ENCODE measurements around the gene MAPK8.
"Not testable (repeated sequence)": the region's sequence is repeated elsewhere in the genome, so short reads cannot be mapped to it uniquely, and the experiment has no call there.

MAPK8 gene

GRCh38 chr10:48418189-48418788 is 111.8 kb downstream of the MAPK8 start:
- no peak overlapping the region for H3K27ac ChIP-seq
- TF ChIP-seq CTCF (conservative IDR thresholded peaks at IDR 0.05) (no peak), ZFX (IDR thresholded peaks at IDR 0.05) (no peak)

DNA sequence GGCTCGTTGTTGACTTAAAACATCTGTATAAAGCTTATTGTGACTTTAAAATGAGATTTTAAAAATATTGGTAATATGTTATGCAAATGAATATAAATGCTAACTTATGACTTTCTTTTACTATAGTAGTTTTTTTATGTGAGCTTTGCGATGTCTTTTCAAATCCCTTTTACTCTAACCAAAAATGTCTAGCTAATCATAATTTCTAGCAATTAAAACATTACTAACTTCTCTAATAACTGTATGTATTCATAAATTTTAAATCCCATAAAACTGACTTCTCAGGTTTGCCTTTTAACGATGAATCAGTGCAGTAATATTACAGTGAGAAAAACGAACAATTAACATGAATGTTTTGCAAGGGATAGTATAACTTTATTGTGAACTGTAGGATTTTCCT is 113.2 kb downstream of the MAPK8 start:
- TF ChIP-seq ZFX (IDR thresholded peaks at IDR 0.05) = no peak
- TF ChIP-seq CTCF (conservative IDR thresholded peaks at IDR 0.05) = no peak
- H3K27ac ChIP-seq = no peak overlapping the region

DNA sequence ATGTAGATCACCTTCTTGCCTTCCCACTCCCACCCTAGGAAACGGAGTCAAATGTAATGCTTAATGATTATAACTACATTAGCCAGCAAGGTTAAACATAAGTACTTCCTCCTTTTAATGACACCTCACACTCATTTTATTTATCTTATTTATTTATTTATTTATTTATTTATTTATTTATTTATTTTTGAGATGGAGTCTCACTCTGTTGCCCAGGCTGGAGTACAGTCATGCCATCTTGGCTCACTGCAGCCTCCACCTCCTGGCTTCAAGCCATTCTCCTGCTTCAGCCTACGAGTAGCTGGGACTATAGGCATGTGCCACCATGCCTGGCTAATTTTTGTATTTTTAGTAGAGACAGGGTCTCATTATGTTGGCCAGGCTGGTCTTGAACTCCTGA is 115.4 kb downstream of the MAPK8 start:
- not testable (repeated sequence) for H3K27ac ChIP-seq

DNA sequence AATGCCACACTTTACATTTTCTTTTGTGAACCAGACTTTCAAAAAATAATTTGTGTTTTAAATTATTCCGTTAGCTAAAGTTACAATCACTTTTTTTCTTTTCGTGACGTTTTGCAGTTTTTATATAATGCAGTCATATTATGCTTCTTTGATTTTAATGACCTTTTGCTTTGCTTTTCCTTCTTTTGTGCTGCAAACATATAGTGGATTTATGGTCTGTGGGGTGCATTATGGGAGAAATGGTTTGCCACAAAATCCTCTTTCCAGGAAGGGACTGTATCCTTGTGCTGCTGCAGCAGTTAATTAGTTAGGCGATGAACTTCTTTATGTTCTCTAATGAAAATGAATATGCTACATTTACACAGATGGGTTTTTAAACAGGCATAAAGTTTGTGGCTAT is 117.4 kb downstream of the MAPK8 start:
- H3K27ac ChIP-seq = no peak overlapping the region
- TF ChIP-seq ZFX (IDR thresholded peaks at IDR 0.05) (no peak), CTCF (conservative IDR thresholded peaks at IDR 0.05) (no peak)

DNA sequence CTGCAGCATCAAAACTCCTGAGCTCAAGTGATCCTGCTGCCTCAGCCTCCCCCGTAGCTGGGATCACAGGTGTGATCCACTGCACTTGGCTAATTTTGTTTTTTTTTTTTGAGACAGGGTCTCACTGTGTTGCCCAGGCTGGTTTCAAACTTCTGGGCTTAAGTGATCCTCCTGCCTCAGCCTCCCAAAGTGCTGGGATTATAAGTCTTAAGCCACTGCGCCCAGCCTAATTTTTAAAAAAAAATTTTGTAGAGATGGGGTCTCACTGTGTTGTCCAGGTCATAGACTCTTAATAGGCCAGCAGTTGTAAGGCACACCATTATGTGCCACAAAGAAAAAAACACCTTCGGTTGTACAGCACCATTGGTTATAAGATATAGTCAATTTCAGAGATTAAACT is 122.4 kb downstream of the MAPK8 start:
- TF ChIP-seq CTCF (conservative IDR thresholded peaks at IDR 0.05) (no peak), ZFX (IDR thresholded peaks at IDR 0.05) (no peak)
- no peak overlapping the region for H3K27ac ChIP-seq

DNA sequence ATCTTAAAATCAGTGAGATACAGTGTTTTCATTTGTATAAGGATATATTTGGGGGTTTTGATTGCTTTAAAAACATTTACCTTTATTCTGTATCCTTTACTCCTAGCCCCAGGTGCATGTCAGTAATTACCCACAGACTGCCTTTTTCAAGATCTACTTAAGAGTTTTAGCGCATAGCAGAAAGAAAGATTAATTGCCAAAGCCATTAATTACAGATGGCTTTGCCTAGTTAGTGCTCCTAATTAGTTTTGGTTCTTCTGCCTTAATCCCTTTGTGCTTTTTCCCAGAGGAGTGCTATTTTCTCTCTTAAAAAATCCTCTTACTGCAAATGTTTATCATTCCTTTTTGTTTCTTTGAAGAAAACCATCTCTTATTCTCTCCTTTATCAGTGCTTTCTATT is 122.8 kb downstream of the MAPK8 start:
- TF ChIP-seq CTCF (conservative IDR thresholded peaks at IDR 0.05) (no peak), ZFX (IDR thresholded peaks at IDR 0.05) (no peak)
- H3K27ac ChIP-seq = no peak overlapping the region

DNA sequence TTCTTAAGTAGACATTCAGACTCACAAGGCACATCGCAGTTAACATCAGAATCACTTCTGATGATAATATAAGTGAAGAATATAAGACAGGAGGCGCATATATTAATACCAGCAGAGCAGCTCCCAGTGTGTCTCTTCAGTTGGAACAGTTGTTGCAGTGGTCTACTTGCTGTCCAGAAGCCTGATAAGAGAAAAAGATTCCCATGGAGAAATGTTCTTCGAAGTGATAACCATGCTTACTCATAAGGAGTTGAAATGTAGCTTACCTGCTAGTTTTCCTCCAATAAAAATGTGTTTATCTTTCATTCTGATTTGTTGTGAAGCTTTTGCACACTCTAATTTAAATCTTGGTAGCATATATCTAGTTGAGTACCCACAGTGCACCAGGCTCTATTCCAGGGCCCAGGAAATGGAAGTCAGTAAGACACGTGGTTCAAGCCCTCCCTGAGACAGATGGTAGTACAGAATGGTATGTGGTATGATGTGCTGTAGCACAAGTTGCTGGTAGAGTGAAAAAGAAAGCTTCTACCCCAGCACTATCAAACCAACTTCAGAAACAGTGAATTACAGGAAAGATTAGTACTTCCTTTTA is 124.0 kb downstream of the MAPK8 start:
- H3K27ac ChIP-seq = no peak overlapping the region
- TF ChIP-seq CTCF (conservative IDR thresholded peaks at IDR 0.05) (no peak), ZFX (IDR thresholded peaks at IDR 0.05) (no peak)

- no peak overlapping the region for H3K27ac ChIP-seq
- TF ChIP-seq ZFX (IDR thresholded peaks at IDR 0.05) (no peak), CTCF (conservative IDR thresholded peaks at IDR 0.05) (no peak)
Measured at GRCh38 chr10:48431871-48432270, 125.4 kb downstream of the MAPK8 start.
